GM19467 (cell line): ENCODE measurements around the gene NCOA5.

Experiments
- ATAC-seq: cut with Tn5 transposase; IDR thresholded peaks from one replicate; pipeline ENCODE4 v1.9.1; 2021; ENCODE audit warnings: mild to moderate bottlenecking, moderate library complexity; ENCODE audit not compliant: unreplicated experiment

Gene NCOA5

DNA sequence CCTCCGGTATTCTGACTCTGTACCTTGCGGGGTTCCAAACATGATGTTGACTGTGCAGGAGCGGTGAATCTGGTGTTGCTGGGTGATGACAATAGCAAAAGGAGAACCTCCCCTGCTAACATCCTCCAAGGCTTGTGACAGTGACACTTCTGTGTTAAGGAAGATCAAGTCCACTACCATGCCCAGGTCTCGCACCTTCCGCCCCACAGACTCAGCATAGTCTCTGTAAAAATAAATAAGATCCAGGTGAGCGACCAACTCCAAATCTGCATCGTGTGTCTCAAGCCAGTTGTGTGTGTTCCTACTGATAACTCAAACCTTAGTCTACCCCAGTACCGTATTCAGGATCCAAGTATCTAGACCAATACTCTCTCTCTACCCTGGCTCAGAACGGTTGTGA, 24.8 kb downstream of the NCOA5 start:
- no peak for ATAC-seq

DNA sequence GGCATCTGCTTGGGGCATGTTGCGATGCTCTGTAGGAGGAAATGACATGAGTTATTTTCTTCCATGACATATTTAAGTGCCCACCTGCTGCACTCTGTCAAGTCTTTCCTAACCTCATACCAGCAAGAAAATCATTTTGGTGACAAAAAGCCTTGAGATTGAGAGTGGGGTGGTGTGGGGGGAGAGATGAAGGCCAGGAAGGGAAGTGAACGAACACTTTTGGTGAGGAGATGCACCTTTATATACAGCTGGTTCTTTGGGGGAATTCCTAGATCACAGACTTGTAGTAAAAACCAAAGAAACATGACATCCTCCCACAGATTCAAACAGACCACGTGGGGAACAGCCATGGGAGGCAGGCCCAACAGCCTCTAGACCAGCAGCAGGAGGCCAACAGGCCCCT, 26.1 kb downstream of the NCOA5 start:
- no peak for ATAC-seq

- no peak for ATAC-seq
Measured at GRCh38 chr20:46063151-46063550, 26.6 kb downstream of the NCOA5 start.

DNA sequence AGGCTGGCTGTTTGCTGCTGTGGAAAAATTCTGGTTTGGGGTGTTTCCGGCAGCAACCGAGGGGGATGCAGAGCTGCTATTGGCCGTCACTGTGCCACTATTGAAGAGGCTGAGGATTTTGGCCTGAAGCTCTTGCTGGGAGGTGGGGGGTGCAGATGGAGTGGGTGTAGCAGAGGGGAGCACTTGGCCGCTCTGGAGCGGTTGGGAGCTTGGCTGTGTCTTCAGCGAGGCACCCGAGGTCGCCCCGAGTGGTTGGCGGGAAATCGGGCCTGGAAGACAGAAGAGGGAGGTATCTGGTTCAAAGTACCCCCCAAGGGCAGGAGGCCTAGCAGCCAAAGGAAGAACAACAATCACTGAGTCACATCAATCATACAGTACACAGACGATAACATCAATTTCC, 27.1 kb downstream of the NCOA5 start:
- ATAC-seq, result no peak

DNA sequence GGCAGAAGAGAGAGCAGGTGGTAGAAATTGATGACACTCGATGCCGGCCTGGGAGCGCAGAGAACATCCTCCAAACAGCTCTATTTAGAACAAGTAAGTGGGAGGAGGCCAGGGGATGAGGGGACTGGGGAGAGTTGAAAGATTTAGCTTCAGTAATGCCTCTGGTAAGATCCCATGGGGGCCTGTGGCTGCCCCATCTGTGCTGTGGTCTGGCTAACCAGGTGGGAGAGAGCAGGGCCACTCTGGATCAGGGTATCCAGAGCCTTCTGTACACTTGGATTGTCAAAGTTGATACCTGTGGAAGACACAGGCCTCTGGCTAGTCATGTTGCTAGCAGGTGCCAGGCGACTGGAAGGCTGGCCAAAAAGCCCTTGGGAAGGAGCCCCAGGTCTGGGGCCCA, 27.6 kb downstream of the NCOA5 start:
- no peak for ATAC-seq

DNA sequence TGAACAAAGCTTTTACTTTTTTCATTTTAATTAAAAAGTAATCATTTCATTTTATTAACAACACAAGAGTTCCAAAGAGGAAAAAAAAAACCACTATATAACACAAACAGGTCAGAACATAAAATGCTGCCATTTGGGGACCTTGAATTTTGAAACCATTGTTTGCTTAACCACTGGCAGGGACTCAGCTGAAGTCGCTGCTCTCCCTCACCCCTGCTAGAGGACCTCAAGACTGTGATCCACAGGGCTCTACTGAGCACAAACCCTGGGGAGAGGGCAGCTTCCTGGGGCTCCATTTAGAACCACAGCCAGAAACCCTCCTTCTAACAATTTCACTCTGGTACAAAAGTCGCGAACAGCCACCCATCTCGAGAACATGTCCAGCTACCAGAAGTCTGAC, 28.8 kb downstream of the NCOA5 start:
- ATAC-seq, result no peak

DNA sequence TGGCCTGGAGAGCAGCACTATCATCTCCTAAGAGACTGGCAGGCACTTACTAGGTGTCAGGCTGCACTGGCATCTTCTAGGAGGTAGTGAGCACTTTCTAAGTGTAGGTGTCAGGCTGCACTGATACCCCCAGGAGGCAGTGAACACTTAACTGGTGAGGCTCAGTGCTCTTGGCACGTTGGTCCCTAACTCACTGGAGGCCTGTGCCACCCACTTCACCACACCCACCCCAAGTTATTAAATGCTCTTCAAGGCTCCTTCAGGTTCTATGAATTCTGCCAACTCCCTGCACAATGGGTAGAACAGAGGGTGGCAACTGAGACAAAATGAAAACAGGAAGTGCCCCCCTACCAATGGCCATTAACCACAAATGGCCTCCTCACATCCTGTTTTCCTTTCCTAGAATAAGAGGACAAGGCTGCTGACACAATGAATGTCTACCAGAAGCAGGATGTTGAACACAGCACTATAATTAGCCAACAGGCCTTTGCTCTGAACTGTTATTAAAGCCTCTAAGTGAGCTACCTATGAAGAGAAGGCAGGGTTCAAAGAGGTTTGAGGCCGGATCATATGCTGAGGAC, 29.4 kb downstream of the NCOA5 start:
- ATAC-seq, result no peak

DNA sequence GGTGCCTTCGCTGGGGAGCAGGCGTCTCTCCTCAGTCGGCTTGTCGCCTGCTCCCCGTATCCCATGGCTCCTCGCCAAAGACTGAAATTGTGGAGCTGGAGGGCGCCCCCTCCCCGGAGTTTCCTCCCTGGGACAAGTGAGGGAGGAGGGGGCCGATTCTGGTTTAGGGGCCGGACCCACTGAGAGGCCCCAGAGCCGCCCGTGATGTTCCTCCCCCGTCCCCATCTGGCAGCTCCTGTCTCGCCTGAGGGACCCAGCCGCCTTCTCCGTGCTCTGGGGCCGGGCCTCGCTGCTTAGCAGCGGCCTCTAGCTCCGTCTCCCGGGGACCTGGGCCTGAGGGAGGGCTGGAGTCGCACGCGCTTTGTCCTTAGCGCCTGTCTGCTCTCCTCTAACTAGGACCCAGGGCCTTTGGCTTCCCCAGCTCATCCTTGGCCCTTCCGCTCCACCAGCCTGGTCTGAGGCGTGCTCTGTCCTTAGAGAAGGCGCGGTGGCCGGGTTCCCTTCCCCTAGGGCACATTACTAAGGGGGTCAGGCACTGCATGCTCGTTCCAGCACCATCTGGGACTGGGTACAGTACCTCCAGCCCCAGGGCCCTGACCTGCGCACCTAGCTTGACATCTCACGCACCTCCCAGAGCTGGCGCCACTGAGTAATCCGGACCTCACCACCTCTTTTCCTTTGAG, 31.0 kb downstream of the NCOA5 start:
- ATAC-seq, result no peak

DNA sequence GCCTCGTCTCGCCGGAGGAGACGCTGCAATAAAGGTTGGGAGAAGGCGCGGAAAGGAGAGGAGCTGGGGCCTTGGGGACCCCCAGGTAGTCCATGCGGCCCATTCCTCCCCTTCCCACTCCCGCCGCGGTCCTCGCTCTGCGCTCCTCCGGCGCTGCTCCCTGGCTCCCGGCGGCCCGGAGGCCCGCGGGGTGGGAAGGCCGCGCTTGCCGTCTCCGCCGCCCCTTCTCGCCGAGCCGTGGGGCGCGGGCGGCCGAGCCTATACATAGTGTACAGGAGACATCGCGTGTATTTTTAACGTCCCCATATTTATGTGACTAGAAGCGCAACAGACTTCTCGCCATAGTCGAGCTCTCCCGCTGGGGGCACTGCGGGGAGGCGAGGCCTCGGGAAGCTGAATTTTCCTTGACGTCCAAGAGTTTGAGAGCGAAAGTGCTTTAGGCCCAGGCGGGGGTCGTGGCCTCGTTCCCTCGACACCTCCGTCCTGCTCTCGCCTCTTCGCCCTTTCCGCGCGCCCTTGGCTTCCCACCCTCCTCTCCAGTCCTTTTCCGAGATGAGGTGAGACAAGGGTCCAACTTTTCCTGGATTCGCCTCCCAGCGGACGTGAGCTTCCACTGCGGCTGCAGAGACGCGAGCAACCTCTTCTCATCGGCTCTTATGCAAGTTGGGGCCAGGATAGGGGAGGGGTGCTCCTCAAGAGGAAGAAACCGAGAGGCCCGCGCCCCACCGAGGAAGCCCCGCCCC, 31.7 kb downstream of the NCOA5 start:
- ATAC-seq, result no peak

DNA sequence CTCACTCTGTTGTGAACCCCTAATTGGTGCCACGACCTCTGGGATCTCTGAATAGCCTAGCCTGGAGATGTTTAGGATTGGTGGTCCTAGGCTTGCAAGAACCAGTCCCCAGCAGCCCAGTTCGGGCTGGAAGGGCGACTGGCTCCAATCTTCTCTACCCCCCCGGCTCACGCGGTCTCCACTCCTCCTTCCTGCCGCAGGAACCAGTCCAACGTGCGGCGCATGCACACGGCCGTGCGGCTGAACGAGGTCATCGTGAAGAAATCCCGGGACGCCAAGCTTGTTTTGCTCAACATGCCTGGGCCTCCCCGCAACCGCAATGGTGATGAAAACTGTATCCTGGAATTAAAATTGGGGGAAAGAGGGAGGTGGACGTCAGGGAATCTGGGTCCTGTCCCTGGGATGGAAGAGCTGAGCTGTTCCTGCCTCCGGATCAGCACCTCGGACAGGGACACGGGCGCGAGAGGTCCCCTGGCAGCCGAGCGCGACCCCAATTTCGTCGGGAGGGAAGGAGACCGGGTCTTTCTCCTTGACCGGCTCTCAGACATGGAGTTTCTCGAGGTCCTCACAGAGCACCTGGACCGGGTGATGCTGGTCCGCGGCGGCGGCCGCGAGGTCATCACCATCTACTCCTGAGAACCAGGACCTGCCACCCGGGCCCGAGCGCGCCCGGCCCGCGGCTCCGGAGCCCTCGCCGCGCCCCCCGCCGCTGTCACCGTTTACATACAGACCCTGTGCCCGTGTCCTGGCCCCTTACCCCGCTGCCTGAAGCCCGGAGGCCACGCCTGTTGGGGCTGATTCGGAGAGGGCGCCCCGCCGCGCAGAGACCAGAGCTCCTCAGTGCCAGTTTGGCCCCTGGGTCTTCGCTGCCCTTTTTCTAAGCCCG, 32.5 kb downstream of the NCOA5 start:
- no peak for ATAC-seq

GRCh38 chr20:46056027-46056833, 33.5 kb downstream of the NCOA5 start:
- ATAC-seq, result no peak

DNA sequence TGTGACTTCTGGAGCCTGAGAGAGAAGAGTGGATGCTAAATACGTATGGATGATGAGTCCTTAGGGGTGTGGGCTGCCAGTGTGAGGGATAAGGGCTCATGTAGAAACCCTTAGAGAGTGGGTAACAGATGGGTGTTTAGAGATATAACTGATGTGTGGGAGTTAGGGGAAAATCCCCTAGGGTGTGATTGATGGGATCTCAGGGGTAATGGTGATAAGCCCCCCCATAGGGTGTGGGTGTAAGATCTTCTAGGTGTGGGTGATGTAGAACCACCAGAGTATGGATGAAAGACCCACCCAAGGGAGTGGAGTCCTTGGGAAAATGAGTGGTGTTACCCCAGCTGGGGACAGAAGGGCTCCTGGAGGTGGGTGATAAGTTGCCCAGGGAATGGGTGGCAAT, 34.5 kb downstream of the NCOA5 start:
- ATAC-seq, result no peak

GRCh38 chr20:46054606-46055005, 35.2 kb downstream of the NCOA5 start:
- no peak for ATAC-seq

DNA sequence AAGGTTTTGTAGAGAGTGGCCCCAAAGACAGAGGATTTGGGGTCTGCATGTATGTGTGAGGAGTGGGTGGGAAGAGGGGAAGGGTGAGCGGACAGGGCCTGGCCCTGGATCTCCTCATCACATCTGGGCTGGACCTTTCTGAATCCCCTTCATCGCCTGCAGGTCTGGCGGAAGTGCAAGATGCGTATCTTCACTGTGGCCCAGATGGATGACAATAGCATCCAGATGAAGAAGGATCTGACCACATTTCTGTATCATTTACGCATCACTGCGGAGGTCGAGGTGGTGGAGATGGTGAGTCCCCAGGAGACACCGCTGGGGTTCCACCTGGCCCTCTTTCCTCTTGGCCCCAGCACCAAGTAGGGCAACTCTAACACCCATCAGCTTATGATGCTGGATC, 36.3 kb downstream of the NCOA5 start:
- no peak for ATAC-seq

- no peak for ATAC-seq
Measured at GRCh38 chr20:46051556-46052308, 38.0 kb downstream of the NCOA5 start.

DNA sequence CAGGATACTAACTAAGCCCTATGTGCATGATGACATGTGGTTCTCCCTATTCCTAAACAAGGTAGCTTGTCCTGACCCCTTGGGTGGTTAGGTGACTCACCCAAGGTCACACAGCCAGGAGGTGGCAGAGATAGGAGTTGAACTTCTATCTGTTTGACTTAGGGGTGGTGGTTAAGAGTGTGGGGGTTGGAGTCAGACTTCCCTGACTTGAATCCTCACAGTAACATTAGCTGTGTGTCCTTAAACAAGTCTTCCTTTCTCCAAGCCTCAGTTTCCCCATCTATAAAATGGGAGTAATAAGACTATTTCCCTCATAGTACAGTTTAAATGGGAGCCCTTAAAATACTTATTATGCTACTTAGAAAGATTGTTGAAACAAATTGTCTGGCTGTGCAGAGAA, 38.9 kb downstream of the NCOA5 start:
- no peak for ATAC-seq

GRCh38 chr20:46050444-46050843, 39.3 kb downstream of the NCOA5 start:
- ATAC-seq, result no peak

GRCh38 chr20:46049815-46050214, 39.9 kb downstream of the NCOA5 start:
- ATAC-seq, result no peak

GRCh38 chr20:46049190-46049589, 40.6 kb downstream of the NCOA5 start:
- ATAC-seq, result no peak

GRCh38 chr20:46047821-46048220, 41.9 kb downstream of the NCOA5 start:
- no peak for ATAC-seq
